ENCODE measurements around the gene ATP4B. TPM values are rescaled to one million over a fixed set of nuclear protein-coding genes. Genes with fewer than 3 reads are reported as not detected.

The ATP4B gene
- total and polyA plus RNA-seq, 4 donors, result not detected

- Histone ChIP-seq H3K9me3 (ENCODE audit: control insufficient read depth in 4 of 4, insufficient read depth in 3 of 4, low read length in 3 of 4) (peaks cover 0 to 3% (median 0%) of the 10 kb centered on the region in 4 donors), H3K4me1 (ENCODE audit: control insufficient read depth in 5 of 5, insufficient read depth in 5 of 5, low read length in 5 of 5) (no peaks in the 10 kb centered on the region), H3K27me3 (ENCODE audit: control insufficient read depth in 3 of 3, insufficient read depth in 3 of 3, low read length in 2 of 3) (no peaks in the 10 kb centered on the region), H3K9ac (ENCODE audit: insufficient read depth in 1 of 2, low read length in 2 of 2) (no peak overlapping the region), H3K27ac (ENCODE audit: low read depth in 1 of 2, low read length in 1 of 2) (peak overlapping the region in 1 of 2 donors; percentile 20), H3K36me3 (ENCODE audit: control insufficient read depth in 4 of 4, insufficient read depth in 4 of 4, low read length in 4 of 4) (peaks cover 0 to 12% (median 7%) of the 10 kb centered on the region in 4 donors), H3K4me3 (no peak overlapping the region)
- ATAC-seq (ENCODE audit: insufficient read depth, low FRiP score), result no peak
- DNase-seq, result no peak
- 62 to 86% methylated on average over 25 of the region's 25 CpGs for WGBS, 2 donors
- TF ChIP-seq CTCF (IDR thresholded peaks at IDR 0.05; ENCODE audit: control extremely low read depth, extremely low read depth), result no peak
Measured at GRCh38 chr13:113607889-113608635, 49.9 kb downstream of the ATP4B start.

GRCh38 chr13:113607056-113607888, 50.7 kb downstream of the ATP4B start:
- no peaks in the 10 kb centered on the region for H3K27me3 ChIP-seq (ENCODE audit: control insufficient read depth in 3 of 3, insufficient read depth in 3 of 3, low read length in 2 of 3)
- DNase-seq, result no peak
- H3K9me3 ChIP-seq (ENCODE audit: control insufficient read depth in 4 of 4, insufficient read depth in 3 of 4, low read length in 3 of 4), result peaks cover 0 to 3% (median 0%) of the 10 kb centered on the region in 4 donors
- peaks cover 0 to 3% (median 0%) of the 10 kb centered on the region in 5 donors for H3K4me1 ChIP-seq (ENCODE audit: control insufficient read depth in 5 of 5, insufficient read depth in 5 of 5, low read length in 5 of 5)
- H3K36me3 ChIP-seq (ENCODE audit: control insufficient read depth in 4 of 4, insufficient read depth in 4 of 4, low read length in 4 of 4), result peaks cover 0 to 11% (median 7%) of the 10 kb centered on the region in 4 donors
- 39 to 77% methylated on average over 28 of the region's 28 CpGs for WGBS, 2 donors
- H3K4me3 ChIP-seq, result no peak overlapping the region
- no peak overlapping the region for H3K9ac ChIP-seq (ENCODE audit: insufficient read depth in 1 of 2, low read length in 2 of 2)
- peak; percentile 13 for ATAC-seq (ENCODE audit: insufficient read depth, low FRiP score)
- no peak for TF ChIP-seq CTCF (IDR thresholded peaks at IDR 0.05; ENCODE audit: control extremely low read depth, extremely low read depth)
- H3K27ac ChIP-seq (ENCODE audit: low read depth in 1 of 2, low read length in 1 of 2), result peak overlapping the region in 1 of 2 donors; percentile 20

GRCh38 chr13:113605866-113606438, 52.0 kb downstream of the ATP4B start:
- DNase-seq (no peak), ATAC-seq (ENCODE audit: insufficient read depth, low FRiP score) (no peak)
- 98% methylated on average over 34 of the region's 34 CpGs for WGBS, 2 donors
- no peak overlapping the region for H3K27ac ChIP-seq (ENCODE audit: low read depth in 1 of 2, low read length in 1 of 2)
- H3K4me3 ChIP-seq, result no peak overlapping the region
- peaks cover 0 to 8% (median 0%) of the 10 kb centered on the region in 5 donors for H3K4me1 ChIP-seq (ENCODE audit: control insufficient read depth in 5 of 5, insufficient read depth in 5 of 5, low read length in 5 of 5)
- H3K9ac ChIP-seq (ENCODE audit: insufficient read depth in 1 of 2, low read length in 2 of 2), result no peak overlapping the region
- TF ChIP-seq CTCF (IDR thresholded peaks at IDR 0.05; ENCODE audit: control extremely low read depth, extremely low read depth), result no peak
- peaks cover 0 to 3% (median 0%) of the 10 kb centered on the region in 4 donors for H3K9me3 ChIP-seq (ENCODE audit: control insufficient read depth in 4 of 4, insufficient read depth in 3 of 4, low read length in 3 of 4)
- no peaks in the 10 kb centered on the region for H3K27me3 ChIP-seq (ENCODE audit: control insufficient read depth in 3 of 3, insufficient read depth in 3 of 3, low read length in 2 of 3)
- H3K36me3 ChIP-seq (ENCODE audit: control insufficient read depth in 4 of 4, insufficient read depth in 4 of 4, low read length in 4 of 4), result peaks cover 0 to 4% (median 2%) of the 10 kb centered on the region in 4 donors

Data from lung (tissue), 12 donors.